NCI-H187 (cell line): ENCODE measurements around the gene STRADA.

Experiments used
- DNase-seq, 2 experiments: peaks; one replicate each; lab custom pipeline; 2025; lab: John Stamatoyannopoulos, UW

STRADA gene

GRCh38 chr17:63682441-63682840 is 59.2 kb downstream of the STRADA start:
- no peak for DNase-seq

GRCh38 chr17:63681530-63681929 is 60.1 kb downstream of the STRADA start:
- DNase-seq, result no peak

GRCh38 chr17:63680700-63681099 is 60.9 kb downstream of the STRADA start:
- no peak for DNase-seq

- DNase-seq, result no peak
These were observed 62.4 kb downstream of the STRADA start for GRCh38 chr17:63679214-63679613.

GRCh38 chr17:63676584-63676983 is 65.0 kb downstream of the STRADA start:
- no peak for DNase-seq

GRCh38 chr17:63675607-63676546 is 65.7 kb downstream of the STRADA start:
- no peak for DNase-seq

GRCh38 chr17:63675231-63675606 is 66.4 kb downstream of the STRADA start:
- DNase-seq, result no peak

- no peak for DNase-seq
These were observed 68.7 kb downstream of the STRADA start for GRCh38 chr17:63672856-63673255.

GRCh38 chr17:63665527-63666214 is 75.9 kb downstream of the STRADA start:
- DNase-seq, result no peak

- no peak for DNase-seq
These were observed 81.7 kb downstream of the STRADA start for GRCh38 chr17:63659850-63660249.

- DNase-seq, result no peak
These were observed 83.2 kb downstream of the STRADA start for GRCh38 chr17:63658366-63658765.

GRCh38 chr17:63657786-63658185 is 83.8 kb downstream of the STRADA start:
- no peak for DNase-seq

- DNase-seq, result no peak
These were observed 88.5 kb downstream of the STRADA start for GRCh38 chr17:63653050-63653449.
